ENCODE results near the gene MCF2L2.

DNA sequence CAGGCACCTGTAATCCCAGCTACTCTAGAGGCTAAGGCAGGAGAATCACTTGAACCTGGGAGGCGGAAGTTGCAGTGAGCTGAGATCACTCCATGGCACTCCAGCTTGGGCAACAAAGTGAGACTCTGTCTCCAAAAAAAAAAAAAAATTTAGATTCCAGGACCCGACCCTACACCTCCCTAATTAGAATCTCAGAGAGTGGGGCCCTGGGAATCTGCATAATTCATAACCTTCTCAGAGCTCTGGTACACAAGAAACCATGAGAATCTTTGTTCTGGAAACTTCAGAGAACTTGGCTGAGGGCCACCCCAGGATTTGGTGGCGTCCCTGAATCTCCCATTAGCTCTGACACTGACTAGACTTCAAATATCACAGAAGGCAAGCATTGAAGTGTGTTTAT is 143.8 kb downstream of the MCF2L2 start:
- TF ChIP-seq, protein P1, sequence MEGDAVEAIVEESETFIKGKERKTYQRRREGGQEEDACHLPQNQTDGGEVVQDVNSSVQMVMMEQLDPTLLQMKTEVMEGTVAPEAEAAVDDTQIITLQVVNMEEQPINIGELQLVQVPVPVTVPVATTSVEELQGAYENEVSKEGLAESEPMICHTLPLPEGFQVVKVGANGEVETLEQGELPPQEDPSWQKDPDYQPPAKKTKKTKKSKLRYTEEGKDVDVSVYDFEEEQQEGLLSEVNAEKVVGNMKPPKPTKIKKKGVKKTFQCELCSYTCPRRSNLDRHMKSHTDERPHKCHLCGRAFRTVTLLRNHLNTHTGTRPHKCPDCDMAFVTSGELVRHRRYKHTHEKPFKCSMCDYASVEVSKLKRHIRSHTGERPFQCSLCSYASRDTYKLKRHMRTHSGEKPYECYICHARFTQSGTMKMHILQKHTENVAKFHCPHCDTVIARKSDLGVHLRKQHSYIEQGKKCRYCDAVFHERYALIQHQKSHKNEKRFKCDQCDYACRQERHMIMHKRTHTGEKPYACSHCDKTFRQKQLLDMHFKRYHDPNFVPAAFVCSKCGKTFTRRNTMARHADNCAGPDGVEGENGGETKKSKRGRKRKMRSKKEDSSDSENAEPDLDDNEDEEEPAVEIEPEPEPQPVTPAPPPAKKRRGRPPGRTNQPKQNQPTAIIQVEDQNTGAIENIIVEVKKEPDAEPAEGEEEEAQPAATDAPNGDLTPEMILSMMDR (IDR thresholded peaks at IDR 0.05): no peak
- TF ChIP-seq EZH2 (IDR thresholded peaks at IDR 0.05; ENCODE audit: borderline replicate concordance, insufficient read depth, low read depth, low read length, poor library complexity, severe bottlenecking): no peak

Measured in B cell (primary cell).